Stimulated activated CD8-positive, alpha-beta memory T cell treated with anti-CD3 and anti-CD28 coated beads, Interleukin-4, amount 100 ng/mL, for 24 hours (primary cell): ENCODE measurements around the gene FAM149A.
A peak's percentile ranks its signal among the peaks of the same experiment; 100 is the strongest.

Source experiments
- DNase-seq: peaks from one replicate; pipeline ENCODE4 v3.0.0-alpha.2; 2020; ENCODE audit warnings: low read depth

The FAM149A gene

DNA sequence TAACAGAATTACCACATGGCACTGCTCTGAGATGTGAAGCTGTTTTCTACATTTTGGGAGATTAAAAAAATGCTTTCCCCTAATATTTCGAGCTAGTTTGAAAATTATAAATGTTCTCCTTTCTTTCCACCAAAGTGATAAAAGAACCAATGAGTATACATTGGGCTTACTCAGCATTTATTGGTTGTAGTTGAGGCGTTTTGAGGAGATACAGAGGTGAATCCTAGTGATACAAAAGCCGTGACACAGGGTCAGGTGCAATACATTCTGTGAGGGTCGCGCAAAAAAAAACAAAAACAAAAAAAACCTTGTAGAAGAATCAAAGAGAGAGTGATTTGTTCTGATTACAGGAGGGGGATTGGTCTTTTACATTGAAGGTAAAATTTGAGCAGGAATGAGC, 54.5 kb downstream of the FAM149A start:
- no peak for DNase-seq

DNA sequence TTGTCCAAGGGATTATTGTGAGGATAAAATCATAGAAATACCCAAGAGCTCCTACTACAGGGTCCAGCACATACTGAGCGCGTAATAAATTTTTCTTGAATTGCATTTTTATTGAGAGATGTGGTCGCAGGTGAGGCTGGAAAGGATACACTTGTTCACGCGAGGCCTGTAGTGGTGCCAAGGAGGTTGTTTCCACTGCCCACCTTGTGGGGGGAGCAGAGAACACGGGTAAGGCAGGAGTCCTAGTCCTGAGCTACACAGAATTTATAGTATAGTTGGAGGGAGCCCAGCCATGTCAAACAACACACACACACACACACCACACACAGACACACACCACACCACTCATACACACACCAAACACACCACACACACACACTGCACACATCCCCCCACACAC, 55.1 kb downstream of the FAM149A start:
- DNase-seq: no peak

DNA sequence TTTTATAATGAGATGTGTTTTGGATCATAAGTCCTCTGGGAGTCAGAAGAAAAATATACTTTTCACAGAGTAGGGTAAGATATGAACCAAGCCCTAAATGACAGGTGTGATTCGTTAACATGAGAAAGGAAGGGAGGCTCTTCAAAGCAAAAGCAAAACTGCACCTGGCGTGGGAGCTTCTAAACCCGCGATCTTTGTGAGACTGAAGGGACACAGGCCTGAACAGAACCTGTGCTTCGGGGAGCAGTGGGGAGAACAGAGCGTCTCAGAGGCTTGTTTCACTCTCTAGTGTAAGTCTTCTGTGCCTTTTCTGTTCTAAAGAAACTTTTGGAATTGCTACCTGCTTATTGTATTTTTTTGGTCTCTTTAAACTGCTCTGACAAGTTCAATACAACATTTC, 56.6 kb downstream of the FAM149A start:
- DNase-seq: no peak

DNA sequence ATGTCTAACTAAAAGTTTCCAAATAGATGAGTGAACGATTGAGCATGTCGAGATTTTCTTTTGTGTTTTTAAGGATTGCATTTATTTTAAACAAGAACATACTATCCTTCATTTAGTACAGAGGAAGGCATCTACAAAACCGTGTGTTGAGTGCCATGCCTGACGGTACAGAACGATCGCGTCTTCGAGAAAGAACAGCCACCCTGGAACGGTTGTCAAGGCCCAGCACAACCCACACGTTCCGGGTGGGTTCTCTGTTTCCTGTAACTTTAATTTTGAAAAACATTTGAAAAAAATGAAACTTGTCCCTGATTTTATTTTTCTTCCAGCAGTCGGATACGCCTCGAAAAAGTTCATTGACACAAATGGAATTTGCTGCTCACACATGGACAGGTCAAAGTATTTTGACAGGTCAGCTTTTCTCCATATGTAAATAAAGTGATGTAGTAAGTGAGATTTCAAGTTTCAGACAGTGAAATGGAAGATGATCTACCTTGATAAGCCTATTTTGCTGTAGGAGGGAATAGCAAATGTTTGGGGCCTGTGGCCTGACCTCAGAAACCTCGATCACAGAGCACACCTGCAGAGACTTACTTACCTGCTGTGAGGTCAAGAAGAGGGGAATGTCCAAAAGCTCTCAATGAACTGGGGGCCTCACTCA, 62.5 kb downstream of the FAM149A start:
- DNase-seq: no peak

DNA sequence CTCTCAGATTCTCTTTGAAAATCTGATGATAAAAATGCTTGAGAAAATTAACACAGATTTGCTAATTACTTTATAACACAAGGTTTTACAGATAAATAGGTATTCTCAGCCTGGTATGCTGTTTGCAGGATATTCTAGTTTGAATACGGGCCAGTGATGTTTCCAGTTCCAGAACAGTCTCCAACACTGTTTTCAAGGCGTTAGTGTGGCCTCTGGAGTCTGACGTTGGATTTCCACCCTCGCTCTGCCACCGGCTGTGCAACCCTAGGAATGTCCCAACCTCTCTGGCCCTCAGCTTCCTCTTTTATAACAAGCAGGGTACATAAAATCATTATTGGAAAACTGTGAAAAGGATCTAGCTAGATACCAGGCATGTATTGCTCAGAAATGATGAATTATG, 63.1 kb downstream of the FAM149A start:
- no peak for DNase-seq

DNA sequence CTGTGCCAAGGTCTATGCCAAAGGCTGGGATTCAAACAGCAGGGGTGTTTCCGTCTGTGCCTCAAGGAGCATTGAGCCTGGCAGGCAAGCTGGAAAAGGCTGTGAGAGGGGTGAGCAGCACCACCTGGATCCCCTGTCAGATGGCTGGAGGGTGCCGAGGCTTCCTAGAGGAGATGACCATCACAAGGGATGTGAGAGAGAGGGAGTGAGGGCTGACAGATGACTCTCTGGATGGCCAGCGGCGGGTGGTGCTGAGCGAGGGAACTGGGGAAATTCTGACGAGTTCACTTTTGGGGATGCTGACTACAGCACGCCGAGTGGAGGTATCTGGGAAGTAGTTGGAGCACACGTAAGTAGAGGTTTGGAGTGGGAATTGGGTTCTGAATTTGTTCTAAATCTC, 64.2 kb downstream of the FAM149A start:
- DNase-seq: no peak

DNA sequence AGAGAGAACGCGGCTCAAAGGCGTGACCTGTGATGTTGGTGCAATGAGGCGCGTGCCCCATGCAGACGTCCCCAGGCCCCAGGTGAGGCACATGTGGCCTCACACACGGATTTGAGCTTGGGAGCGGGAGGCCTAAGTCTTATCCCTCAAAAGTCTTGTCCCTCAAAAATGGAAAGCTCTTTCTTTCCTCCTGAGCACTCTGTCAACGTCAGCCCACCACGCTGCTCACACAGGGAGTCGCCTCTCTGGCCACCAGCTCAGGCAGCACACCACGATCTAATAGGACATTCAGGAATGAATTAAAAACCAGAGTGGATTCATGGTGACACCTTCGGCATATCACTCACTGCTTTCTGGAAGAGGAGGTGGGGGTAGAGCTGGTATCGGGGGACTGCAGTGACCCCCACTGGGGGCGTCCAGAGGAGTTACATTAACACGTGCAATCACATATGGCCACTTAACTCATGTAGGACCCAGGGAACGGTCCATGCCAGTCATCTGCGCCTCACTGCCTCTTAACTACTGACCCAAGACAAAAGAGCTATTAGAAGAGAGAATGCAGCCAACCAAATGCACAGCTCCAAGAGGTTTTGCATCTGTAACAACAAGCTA, 64.9 kb downstream of the FAM149A start:
- no peak for DNase-seq

DNA sequence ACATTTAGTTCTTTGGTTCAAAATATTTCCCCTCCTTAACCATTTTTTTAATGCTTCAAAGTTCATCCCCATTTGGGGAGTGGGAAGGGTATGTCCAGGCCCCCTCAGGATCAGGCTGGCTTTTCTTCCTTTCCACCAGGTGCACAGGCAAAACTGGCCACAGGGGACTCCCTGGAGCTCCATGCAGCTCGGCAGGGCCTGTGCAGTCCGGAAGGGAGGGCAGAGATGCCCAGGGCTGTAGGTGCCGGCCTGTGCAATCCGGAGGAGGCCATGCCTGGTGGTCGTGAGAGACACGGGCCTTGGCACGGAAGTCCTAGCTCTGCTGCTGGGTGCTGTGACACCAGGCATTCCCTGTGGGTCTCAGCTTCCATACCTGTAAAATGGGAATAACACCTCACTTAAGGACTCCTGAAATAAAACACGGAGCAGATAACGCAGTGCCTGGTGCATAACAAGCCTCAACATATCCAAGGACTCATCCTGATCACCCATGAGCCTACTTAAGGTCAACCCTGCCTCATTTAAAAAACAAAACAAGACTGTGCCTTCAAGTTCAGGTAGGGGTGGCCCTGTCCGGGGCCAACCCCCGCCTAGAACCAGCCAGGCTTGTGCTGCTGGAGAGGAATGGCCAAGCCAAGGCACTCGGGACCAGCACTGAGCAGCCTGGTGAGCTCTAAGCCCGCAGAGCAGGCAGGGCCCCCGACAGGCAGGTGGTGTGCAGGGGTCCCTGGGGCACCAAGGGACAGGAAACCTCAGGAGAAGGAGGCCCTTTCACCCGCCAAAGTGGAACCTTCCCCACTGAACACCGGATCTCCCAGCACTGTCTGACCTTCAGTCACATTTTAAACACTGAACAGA, 65.7 kb downstream of the FAM149A start:
- no peak for DNase-seq

DNA sequence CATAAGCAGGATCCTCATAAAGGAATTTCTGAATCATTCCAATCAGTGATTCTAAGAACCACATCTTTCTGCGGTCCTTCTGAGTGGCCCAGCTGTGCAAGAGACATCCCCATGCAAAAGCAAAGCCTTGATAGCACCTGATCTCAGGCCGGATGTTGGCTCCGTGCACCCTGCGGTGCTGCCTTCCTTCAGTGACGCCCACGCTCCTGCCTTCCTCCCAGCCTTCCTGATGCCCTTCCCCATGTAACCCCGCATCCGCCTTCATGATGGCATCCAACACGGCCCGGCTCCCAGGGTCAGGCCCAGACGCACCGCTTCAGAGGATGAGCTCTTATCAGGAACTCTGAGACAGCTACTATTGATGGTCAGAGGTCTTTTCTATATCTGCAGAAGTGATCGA, 66.5 kb downstream of the FAM149A start:
- DNase-seq: no peak

DNA sequence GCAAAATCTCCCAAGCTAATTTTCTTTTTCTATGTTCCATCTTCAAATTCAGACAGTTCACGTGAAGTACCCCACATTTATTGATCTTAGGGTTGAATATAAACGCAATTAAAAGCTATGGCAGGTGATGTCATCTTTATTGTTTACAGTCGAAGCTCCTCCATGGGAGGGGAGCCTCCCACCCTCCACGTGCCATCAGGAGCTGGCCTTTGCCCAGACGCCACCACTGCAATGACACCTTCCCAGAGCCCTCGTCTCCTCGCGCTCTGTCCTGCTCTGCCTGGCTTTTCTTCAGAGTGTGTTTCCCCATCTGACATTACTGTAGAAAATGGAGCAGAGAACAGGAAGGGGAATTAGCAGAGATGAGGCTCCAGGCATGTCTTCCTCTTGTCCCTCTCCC, 68.0 kb downstream of the FAM149A start:
- no peak for DNase-seq

DNA sequence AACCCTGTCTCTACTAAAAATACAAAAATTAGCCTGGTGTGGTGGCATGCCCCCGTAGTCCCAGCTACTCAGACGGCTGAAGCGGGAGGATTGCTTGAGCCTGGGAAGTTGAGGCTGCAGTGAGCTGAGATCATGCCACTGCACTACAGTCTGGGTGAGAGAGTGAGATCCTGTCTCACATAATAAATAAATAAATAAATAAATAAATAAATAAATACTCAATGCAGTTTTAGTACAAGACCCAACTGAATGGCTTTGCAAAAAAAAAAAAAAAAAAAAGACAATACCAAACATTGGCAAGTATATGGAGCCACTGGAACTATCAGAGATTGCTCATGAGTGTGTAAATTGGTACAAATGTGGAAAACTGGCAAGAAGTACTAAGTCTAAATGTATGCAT, 83.6 kb downstream of the FAM149A start:
- no peak for DNase-seq

DNA sequence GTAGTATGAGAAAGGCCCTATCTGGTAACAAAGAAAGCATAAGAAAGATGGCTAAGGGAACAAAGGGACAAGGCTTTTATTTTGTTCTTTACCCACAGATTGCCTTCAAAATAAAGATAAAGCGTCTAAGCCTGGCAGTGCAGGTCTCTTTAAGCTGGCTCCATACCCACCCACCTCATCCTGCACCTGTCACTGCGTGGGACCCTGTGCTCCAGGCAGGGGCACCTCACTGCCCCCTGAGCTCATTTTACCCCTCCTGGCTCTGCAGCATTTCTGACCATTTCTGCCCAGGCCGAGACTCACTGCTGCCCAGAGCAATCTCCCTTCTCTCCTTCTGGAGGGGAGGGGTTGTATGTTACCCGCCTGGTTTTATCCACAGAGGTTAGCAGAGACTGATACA, 85.2 kb downstream of the FAM149A start:
- DNase-seq: no peak

DNA sequence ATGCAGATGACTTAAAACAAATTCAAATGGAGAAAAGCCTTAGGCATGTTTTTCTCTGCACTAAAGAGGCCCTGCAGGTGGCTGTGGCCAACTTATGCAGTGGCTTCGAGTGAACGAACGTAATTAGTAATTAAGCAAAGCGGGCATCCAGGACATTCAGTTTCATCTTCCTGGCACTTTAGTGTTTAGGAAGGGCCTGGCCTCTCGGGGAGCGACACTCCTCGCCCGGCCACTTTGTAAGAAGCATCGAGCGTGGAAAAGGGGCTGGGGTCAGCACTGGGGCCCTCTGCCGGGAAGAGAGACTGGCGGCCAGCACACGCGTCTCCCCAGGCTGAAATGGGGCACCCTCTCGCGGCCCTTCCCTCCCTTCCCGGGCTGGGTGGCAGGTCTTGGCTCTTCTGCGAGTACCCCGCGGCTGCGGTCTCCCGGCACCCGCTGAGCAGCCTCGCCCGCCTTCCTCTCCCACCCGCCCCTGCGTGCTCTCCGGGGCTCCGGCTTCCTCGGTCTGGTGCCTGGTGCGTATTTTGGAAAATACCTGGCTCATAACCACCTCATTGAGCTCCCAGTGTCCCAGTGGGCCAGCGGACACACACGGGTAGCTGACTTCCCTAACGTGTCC, 86.2 kb downstream of the FAM149A start:
- DNase-seq: peak; percentile 31

DNA sequence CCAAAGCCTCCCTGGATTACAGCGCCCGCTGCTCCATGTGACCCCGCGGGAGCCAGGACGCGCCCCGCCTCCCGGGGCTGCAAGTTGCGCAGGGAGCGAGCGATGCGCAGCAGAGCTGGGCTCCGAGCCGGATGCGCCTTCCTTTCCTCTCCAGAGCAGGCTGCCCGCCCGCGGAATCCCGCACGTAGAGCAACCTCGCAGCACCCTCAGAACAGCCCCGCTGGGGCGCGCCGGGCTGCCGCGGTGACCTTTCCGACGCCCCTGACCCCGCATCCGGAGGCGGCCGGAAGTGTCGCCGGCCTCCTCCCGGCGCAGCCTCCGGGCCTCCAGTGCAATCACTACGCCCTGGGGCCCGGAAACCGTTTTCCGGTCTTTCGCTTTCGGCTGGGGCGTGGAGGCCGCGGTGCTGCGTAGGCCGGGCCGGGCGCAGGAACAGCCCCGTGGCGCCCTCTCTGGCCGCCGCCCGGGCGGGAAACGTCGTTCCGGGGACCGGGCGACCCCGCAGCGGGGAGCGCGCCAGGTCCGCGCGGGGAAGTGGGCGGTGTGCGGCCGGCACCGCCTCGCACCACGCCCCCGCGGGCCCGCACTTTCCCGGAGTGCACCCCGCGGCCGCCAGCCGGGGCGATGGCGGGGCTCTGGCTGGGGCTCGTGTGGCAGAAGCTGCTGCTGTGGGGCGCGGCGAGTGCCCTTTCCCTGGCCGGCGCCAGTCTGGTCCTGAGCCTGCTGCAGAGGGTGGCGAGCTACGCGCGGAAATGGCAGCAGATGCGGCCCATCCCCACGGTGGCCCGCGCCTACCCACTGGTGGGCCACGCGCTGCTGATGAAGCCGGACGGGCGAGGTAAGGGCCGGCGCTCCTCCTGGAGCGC, 86.9 kb downstream of the FAM149A start, which contains the start of gene CYP4V2:
Gene CYP4V2 (plus strand): TSS at position 368 of the 866 bp plus-strand sequence. CDS start 257 bp downstream, at position 625.
- DNase-seq: peak; percentile 80

DNA sequence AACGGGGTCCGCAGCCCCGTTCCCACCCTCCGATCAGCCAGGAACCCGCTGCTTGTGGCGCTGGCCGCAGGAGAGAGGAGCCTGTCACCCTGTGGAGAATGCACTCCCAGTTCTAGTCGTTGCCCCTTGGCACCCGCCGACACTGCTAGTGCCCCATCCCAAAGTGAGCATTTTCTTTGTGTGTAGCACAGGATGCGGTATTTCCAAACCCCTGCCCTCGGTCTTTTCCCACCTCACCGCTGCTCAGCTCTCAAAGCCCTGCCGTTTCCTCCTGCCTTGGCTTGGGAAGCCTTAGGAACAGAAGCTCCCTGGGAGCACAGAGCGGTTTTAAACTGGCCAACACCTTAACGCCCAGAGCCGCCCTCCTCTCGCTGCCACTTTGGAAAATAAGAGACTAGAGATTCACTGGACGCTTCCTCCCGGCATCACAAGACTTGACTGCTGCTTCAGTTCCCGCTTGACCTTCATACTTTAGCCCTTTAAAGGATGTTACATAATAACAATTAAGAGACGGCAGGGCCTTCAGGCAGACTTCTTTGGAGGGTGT, 87.6 kb downstream of the FAM149A start:
- peak; percentile 2 for DNase-seq

DNA sequence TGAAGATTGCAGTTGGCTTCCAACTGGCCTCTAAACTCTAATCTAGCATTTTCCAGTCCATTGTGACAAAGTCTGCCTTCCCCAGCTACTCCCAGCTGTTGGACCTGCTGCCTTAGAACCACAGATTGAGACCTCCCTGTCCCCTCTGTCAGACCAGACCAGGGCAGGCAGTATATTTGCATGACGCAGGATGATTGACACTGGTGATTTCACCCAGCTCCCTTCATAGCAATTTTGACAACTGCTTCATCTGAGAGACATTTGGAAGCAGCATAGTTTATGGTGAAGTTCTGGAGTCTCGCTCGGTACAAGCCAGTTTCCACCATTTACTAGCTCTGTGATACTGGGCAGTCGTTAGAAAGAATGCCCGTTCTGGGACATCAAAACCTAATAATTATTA, 89.3 kb downstream of the FAM149A start:
- no peak for DNase-seq

DNA sequence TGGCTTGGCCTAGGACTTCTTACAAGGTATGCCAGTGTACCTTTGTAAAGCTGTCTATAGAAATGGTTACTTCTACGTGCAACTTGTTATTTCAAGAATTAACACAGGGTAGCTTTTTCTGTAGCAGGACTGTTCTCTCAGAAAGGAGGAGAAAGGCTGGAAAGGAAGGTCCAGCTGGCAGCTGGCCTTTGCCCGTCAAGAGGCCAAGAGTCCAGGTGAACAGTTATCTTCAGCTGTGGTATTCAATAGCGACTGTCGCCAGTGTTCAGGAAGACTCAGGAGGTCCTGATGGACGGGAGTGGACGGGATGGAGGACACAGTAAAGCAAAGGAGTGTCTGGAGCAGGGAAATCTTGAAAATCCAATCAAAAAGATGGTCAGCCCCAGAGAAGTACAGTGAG, 91.6 kb downstream of the FAM149A start:
- DNase-seq: no peak

DNA sequence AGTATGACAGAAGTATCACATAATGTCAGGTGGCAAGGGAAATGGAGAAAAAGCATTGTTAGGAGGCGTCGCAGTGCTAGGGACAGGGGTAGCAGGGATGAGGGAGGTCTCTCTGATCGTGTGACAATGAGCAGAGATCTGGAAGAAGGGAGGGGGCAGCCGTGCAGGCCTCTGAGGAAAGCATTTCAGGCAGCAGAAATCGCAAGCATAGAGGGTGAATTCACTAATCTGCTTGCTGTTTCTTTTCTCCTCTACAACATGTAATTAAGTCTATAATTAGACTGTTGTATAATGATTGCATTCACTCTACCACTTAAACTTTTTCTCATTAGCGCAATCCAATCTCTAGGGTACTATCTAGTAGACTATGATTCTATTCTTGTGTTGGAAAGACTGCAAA, 96.0 kb downstream of the FAM149A start:
- no peak for DNase-seq

DNA sequence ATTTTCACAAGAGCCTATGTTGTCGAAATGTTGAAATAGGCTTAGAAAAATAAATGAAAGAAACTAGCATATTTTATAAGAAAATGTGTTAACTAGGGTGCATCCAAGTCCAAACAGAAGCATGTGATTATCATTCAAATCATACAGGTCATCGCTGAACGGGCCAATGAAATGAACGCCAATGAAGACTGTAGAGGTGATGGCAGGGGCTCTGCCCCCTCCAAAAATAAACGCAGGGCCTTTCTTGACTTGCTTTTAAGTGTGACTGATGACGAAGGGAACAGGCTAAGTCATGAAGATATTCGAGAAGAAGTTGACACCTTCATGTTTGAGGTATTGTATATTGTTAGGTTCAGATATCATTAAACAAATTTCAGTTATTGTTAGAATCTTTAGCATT, 96.5 kb downstream of the FAM149A start:
- DNase-seq: no peak

DNA sequence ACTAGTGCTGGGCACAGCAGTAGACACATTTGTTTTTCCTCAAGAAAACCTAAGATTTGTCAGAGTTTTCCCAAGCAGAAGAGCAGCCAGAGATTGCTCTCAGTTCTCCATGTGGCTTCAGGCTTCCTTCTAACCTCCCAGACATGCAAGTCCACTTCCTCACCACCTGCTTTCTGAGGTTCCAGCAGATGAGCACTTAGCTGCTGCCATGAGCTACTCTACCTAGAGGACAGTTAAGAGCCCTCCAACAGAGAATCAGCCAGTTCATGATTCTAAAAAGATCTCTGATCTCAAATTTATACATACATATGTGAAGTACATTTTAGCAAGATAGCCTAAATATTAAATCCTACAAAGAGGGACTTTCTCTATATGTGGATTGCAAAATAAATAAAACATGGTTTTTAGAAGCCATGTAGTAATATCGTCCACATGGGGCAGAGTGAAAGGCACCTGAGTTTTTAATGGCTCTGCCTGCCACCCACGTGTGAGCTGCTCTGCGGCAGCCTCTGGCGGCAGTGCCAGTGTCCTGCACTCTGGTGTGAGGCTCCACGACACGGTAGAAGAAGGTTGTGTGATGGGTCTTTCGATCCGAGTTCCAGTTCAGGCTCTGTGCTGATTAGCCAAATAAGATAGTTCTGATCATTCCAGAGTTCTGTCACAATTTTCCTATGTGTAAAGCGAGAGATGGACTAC, 97.2 kb downstream of the FAM149A start:
- DNase-seq: peak; percentile 20
